ENCODE measurements around the gene GHRHR. TPM values are rescaled to one million over a fixed set of nuclear protein-coding genes. Genes with fewer than 3 reads are reported as not detected.

The GHRHR gene
- not detected in 2 replicates for total RNA-seq (2014; rRNA removed; shearing (Covaris generic))

GRCh38 chr7:30963842-30964241 is at the start of gene GHRHR:
TSS of gene GHRHR (plus strand) at chr7:30963953. CDS start at chr7:30964069, 116 bp downstream.
- DNase-seq, result no peak
- Histone ChIP-seq H3K4me3 (no peak within 1 kb of the TSS), H3K27ac (no peak within 1 kb of the TSS), H3K36me3 (no peaks in the 10 kb centered on the region), H3K4me1 (no peaks in the 10 kb centered on the region), H3K9me3 (replicated peaks) (no peaks in the 10 kb centered on the region), H3K27me3 (peaks cover 20% of the 10 kb centered on the region)

GRCh38 chr7:30914596-30914995 is 49.2 kb upstream of the GHRHR start:
- H3K27ac ChIP-seq, result peak overlapping the region; percentile 98
- H3K9me3 ChIP-seq (replicated peaks), result no peaks in the 10 kb centered on the region
- peaks cover 5% of the 10 kb centered on the region; the same call in 1 of the 2 replicates for H3K27me3 ChIP-seq
- peak overlapping the region; percentile 58; the same call in 1 of the 2 replicates for H3K4me3 ChIP-seq
- peaks cover 36% of the 10 kb centered on the region for H3K4me1 ChIP-seq
- DNase-seq, result peak; percentile 53 to 58
- H3K36me3 ChIP-seq, result no peaks in the 10 kb centered on the region

- Histone ChIP-seq H3K27me3 (no peaks in the 10 kb centered on the region), H3K4me3 (peak overlapping the region; percentile 14; the same call in 1 of the 2 replicates), H3K9me3 (replicated peaks) (no peaks in the 10 kb centered on the region), H3K36me3 (no peaks in the 10 kb centered on the region), H3K27ac (peak overlapping the region; percentile 98), H3K4me1 (peaks cover 37% of the 10 kb centered on the region)
- DNase-seq, result no peak
These were observed 48.6 kb upstream of the GHRHR start for GRCh38 chr7:30915005-30915601.

- no peak for DNase-seq
- H3K36me3 ChIP-seq, result no peaks in the 10 kb centered on the region
- H3K4me3 ChIP-seq, result no peak overlapping the region
- no peaks in the 10 kb centered on the region for H3K9me3 ChIP-seq (replicated peaks)
- H3K4me1 ChIP-seq, result peaks cover 40% of the 10 kb centered on the region
- no peaks in the 10 kb centered on the region for H3K27me3 ChIP-seq
- no peak overlapping the region for H3K27ac ChIP-seq
These were observed 48.0 kb upstream of the GHRHR start for GRCh38 chr7:30915751-30916150.

- Histone ChIP-seq H3K27me3 (no peaks in the 10 kb centered on the region), H3K4me1 (peaks cover 43% of the 10 kb centered on the region), H3K4me3 (no peak overlapping the region), H3K27ac (no peak overlapping the region), H3K36me3 (no peaks in the 10 kb centered on the region), H3K9me3 (replicated peaks) (no peaks in the 10 kb centered on the region)
- no peak for DNase-seq
These were observed 47.5 kb upstream of the GHRHR start for GRCh38 chr7:30916255-30916654.

- no peaks in the 10 kb centered on the region for H3K27me3 ChIP-seq
- H3K36me3 ChIP-seq, result no peaks in the 10 kb centered on the region
- no peak for DNase-seq
- no peak overlapping the region for H3K27ac ChIP-seq
- no peak overlapping the region for H3K4me3 ChIP-seq
- H3K9me3 ChIP-seq (replicated peaks), result no peaks in the 10 kb centered on the region
- peaks cover 47% of the 10 kb centered on the region for H3K4me1 ChIP-seq
These were observed 47.0 kb upstream of the GHRHR start for GRCh38 chr7:30916767-30917166.

- Histone ChIP-seq H3K27me3 (no peaks in the 10 kb centered on the region), H3K9me3 (replicated peaks) (no peaks in the 10 kb centered on the region), H3K36me3 (peaks cover under 1% of the 10 kb centered on the region; the same call in 1 of the 2 replicates), H3K4me1 (peaks cover 42% of the 10 kb centered on the region), H3K4me3 (no peak overlapping the region), H3K27ac (no peak overlapping the region)
- DNase-seq, result no peak
These were observed 46.4 kb upstream of the GHRHR start for GRCh38 chr7:30917216-30917893.

GRCh38 chr7:30918676-30919075 is 45.1 kb upstream of the GHRHR start:
- H3K27me3 ChIP-seq, result no peaks in the 10 kb centered on the region
- H3K27ac ChIP-seq, result no peak overlapping the region
- peaks cover 35% of the 10 kb centered on the region for H3K4me1 ChIP-seq
- no peak overlapping the region for H3K4me3 ChIP-seq
- H3K36me3 ChIP-seq, result peaks cover 2% of the 10 kb centered on the region; the same call in 1 of the 2 replicates
- H3K9me3 ChIP-seq (replicated peaks), result no peaks in the 10 kb centered on the region
- DNase-seq, result no peak

- Histone ChIP-seq H3K36me3 (peaks cover 7% of the 10 kb centered on the region; the same call in 1 of the 2 replicates), H3K27me3 (no peaks in the 10 kb centered on the region), H3K4me3 (no peak overlapping the region), H3K9me3 (replicated peaks) (no peaks in the 10 kb centered on the region), H3K4me1 (peaks cover 21% of the 10 kb centered on the region), H3K27ac (no peak overlapping the region)
- no peak for DNase-seq
These were observed 43.7 kb upstream of the GHRHR start for GRCh38 chr7:30920021-30920583.

- Histone ChIP-seq H3K36me3 (peaks cover 10% of the 10 kb centered on the region; the same call in 1 of the 2 replicates), H3K4me3 (no peak overlapping the region), H3K4me1 (peaks cover 14% of the 10 kb centered on the region), H3K27ac (peak overlapping the region; percentile 47), H3K9me3 (replicated peaks) (no peaks in the 10 kb centered on the region), H3K27me3 (no peaks in the 10 kb centered on the region)
- peak; percentile 32 to 48 for DNase-seq
These were observed 42.9 kb upstream of the GHRHR start for GRCh38 chr7:30920584-30921539.

- Histone ChIP-seq H3K27ac (peak overlapping the region; percentile 47), H3K27me3 (no peaks in the 10 kb centered on the region), H3K9me3 (replicated peaks) (no peaks in the 10 kb centered on the region), H3K36me3 (peaks cover 16% of the 10 kb centered on the region; the same call in 1 of the 2 replicates), H3K4me3 (no peak overlapping the region), H3K4me1 (peaks cover 14% of the 10 kb centered on the region)
- DNase-seq, result no peak
These were observed 42.0 kb upstream of the GHRHR start for GRCh38 chr7:30921540-30922401.

- DNase-seq, result peak in 1 of 2 experiments; percentile 2
- no peak overlapping the region for H3K27ac ChIP-seq
- H3K4me1 ChIP-seq, result peaks cover 14% of the 10 kb centered on the region
- H3K9me3 ChIP-seq (replicated peaks), result no peaks in the 10 kb centered on the region
- H3K27me3 ChIP-seq, result no peaks in the 10 kb centered on the region
- H3K36me3 ChIP-seq, result peaks cover 16% of the 10 kb centered on the region; the same call in 1 of the 2 replicates
- H3K4me3 ChIP-seq, result no peak overlapping the region
These were observed 41.2 kb upstream of the GHRHR start for GRCh38 chr7:30922596-30922995.

GRCh38 chr7:30923009-30923773 is 40.6 kb upstream of the GHRHR start:
- H3K4me1 ChIP-seq, result peaks cover 14% of the 10 kb centered on the region
- no peaks in the 10 kb centered on the region for H3K9me3 ChIP-seq (replicated peaks)
- no peaks in the 10 kb centered on the region for H3K27me3 ChIP-seq
- no peak overlapping the region for H3K27ac ChIP-seq
- peak in 1 of 2 experiments; percentile 1 for DNase-seq
- peaks cover 16% of the 10 kb centered on the region; the same call in 1 of the 2 replicates for H3K36me3 ChIP-seq
- no peak overlapping the region for H3K4me3 ChIP-seq
